CD4-positive, alpha-beta T cell treated with Interleukin-10 for 1 hour (primary cell): Measurements from ENCODE around the gene DMPK.
A peak's percentile ranks its signal among the peaks of the same experiment; 100 is the strongest.
"Not testable (repeated sequence)": the region's sequence is repeated elsewhere in the genome, so short reads cannot be mapped to it uniquely, and the experiment has no call there.

Experiments used
- DNase-seq: peaks from one replicate; pipeline ENCODE4 v3.0.0-alpha.2; 2020

The DMPK gene

DNA sequence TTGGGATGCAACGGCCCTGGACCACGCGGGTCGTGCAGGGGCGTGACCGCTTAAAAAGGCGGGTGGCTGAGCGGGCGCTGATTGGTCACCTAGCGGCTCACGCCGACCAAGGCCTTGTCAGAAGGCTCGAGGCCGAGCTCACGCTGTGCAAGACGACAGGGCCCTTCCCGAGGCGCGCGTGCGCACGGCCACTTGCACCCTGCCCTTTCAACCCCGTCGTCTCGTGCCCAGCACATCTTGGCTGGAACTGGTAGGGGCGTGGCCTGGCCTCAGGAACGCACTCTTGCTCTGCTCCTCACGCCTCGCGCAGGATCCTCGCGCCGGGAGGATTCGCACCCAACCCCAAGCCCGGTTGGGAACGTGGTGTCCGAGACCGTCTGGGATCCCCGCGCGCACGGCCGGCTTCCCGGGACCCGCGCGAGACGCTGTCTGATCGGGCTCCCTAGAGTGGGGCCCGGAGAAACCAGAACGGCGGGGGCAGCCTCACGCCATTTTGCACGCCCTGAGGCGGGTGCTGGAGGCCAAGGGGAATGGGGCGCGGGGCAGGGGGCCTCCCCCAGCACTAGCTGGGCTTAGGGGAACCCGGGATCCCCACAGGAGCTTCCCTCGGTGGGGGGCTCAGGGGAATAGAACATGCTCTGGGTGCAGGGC lies 49.0 kb downstream of the DMPK start, which contains the start of gene MEIOSIN:
Gene MEIOSIN, plus strand, starts transcription at position 280 of the 651 bp plus-strand sequence. CDS start 1,938 bp downstream, outside the sequence.
- no peak for DNase-seq

DNA sequence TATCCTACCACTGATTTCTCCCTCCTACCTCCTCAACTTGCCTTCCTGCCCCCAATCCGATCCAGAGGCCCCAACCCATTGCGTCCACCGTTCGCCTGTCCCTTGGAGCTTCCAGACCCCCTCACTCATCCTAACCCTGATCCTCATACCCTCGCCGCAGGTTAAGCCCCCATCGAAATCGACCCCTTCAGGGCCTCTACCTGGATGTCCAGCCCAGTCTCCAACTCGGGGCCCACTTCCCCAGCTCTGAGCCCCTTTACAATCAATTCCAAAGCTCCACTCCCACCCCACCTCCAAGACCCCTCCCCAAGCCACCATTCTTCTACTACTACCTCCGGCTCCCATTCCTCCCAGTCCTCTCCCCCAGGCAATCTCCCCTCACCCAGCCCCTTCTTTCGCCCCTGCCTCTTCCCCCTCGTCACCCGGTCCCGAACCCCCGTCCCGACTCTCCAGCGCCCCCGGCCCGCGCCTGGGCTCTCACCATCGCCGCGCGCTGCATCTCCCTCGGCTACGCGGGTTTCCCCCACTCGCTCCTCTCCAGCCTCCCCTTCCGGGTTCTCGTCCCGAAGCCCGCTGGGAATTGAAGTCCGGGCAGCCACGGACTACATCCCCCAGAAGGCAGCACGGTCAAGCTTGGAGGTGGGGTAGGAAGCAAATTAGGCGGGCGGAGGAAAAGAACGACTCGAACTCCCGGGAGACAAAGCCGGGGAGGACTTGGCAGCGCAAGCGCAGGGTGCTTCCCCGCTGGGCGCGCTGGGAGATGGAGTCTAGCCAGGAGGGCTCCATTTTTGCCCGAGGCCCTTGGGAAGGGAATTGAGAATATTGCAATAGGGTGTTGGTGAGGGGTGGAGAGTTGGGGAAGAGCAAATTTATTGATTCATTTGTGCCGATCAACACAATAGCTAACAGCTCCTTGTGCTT lies 51.7 kb downstream of the DMPK start, which contains the start of gene FBXO46:
Gene FBXO46, minus strand, starts transcription at position 529 of the 921 bp plus-strand sequence. CDS start 17,401 bp downstream, outside the sequence.
- DNase-seq, result peak; percentile 96

DNA sequence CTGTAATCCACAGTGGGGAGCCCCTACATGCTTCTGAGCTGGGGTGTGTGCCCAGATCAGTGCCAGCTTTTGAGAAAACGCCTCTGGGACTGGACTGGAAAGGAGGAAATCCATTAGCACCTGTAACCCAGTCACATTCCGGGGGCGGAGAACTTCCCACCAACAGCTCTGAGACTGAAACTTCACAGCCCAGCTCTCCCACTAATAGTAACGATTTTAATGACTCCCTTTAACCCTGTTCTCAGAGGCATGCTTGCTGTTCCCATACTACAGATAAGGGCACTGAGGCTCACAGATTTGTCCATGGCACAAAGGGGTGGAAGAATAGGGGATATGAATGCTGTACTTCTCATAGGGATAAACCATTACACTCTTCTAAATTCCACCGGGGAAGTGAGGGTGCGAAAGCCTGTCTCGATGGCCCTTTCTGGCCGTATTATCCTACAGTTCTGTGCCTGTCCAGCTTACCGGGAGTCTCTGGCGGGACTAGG lies 52.4 kb downstream of the DMPK start:
- no peak for DNase-seq

DNA sequence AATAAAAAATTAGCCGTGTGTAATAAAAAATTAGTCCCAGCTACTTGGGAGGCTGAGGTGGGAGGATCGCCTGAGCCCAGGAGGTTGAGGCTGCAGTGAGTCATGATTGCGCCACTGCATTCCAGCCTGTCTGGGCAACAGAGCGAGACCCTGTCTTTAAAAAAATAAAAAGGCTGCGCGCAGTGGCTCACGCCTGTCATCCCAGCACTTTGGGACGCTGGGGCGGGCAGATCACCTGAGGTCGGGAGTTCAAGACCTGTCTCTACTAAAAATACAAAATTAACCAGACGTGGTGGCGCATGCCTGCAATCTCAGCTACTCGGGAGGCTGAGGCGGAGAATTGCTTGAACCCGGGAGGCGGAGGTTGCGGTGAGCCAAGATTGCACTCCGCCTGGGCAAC lies 53.6 kb downstream of the DMPK start:
- DNase-seq, result not testable (repeated sequence)

DNA sequence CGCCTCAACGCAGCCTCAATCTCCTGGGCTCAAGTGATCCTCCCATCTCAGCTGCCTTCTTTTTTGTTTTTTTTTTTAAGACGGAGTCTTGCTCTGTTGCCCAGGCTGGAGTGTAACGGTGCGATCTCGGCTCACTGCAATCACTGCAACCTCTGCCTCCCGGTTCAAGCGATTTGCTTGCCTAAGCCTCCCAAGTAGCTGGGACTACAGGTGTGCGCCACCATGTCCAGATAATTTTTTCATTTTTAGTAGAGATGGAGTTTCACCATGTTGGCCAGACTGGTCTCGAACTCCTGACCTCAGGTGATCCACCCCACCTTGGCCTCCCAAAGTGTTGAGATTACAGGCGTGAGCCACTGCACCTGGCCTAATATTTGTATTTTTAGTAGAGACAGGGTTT lies 62.2 kb downstream of the DMPK start:
- not testable (repeated sequence) for DNase-seq
